Measurements from ENCODE around the gene ROBO4. TPM values are rescaled to one million over a fixed set of nuclear protein-coding genes. Genes with fewer than 3 reads are reported as not detected.

Gene ROBO4
- total and polyA plus RNA-seq, 4 donors, result 27.3 to 52.1 (median 41.9) TPM

GRCh38 chr11:124934862-124935547 is 37.3 kb upstream of the ROBO4 start:
- Histone ChIP-seq H3K9me3 (ENCODE audit: control insufficient read depth in 4 of 4, insufficient read depth in 3 of 4, low read length in 3 of 4) (no peaks in the 10 kb centered on the region), H3K4me1 (ENCODE audit: control insufficient read depth in 5 of 5, insufficient read depth in 5 of 5, low read length in 5 of 5) (peaks cover 0 to 7% (median 2%) of the 10 kb centered on the region in 5 donors), H3K9ac (ENCODE audit: insufficient read depth in 1 of 2, low read length in 2 of 2) (no peak overlapping the region), H3K36me3 (ENCODE audit: control insufficient read depth in 4 of 4, insufficient read depth in 4 of 4, low read length in 4 of 4) (no peaks in the 10 kb centered on the region), H3K27ac (ENCODE audit: low read depth in 1 of 2, low read length in 1 of 2) (no peak overlapping the region), H3K4me3 (no peak overlapping the region), H3K27me3 (ENCODE audit: control insufficient read depth in 3 of 3, insufficient read depth in 3 of 3, low read length in 2 of 3) (peaks cover 0 to 4% (median 0%) of the 10 kb centered on the region in 3 donors)
- TF ChIP-seq CTCF (IDR thresholded peaks at IDR 0.05; ENCODE audit: control extremely low read depth, extremely low read depth), result no peak
- 69 to 81% methylated on average over 4 of the region's 4 CpGs for WGBS, 2 donors
- DNase-seq (no peak), ATAC-seq (ENCODE audit: insufficient read depth, low FRiP score) (peak; percentile 19)

GRCh38 chr11:124930799-124931198 is 33.1 kb upstream of the ROBO4 start:
- TF ChIP-seq CTCF (IDR thresholded peaks at IDR 0.05; ENCODE audit: control extremely low read depth, extremely low read depth), result no peak
- Histone ChIP-seq H3K9me3 (ENCODE audit: control insufficient read depth in 4 of 4, insufficient read depth in 3 of 4, low read length in 3 of 4) (no peaks in the 10 kb centered on the region), H3K27me3 (ENCODE audit: control insufficient read depth in 3 of 3, insufficient read depth in 3 of 3, low read length in 2 of 3) (peaks cover 0 to 2% (median 0%) of the 10 kb centered on the region in 3 donors), H3K4me1 (ENCODE audit: control insufficient read depth in 5 of 5, insufficient read depth in 5 of 5, low read length in 5 of 5) (peaks cover 0 to 7% (median 2%) of the 10 kb centered on the region in 5 donors), H3K36me3 (ENCODE audit: control insufficient read depth in 4 of 4, insufficient read depth in 4 of 4, low read length in 4 of 4) (no peaks in the 10 kb centered on the region), H3K27ac (ENCODE audit: low read depth in 1 of 2, low read length in 1 of 2) (no peak overlapping the region), H3K9ac (ENCODE audit: insufficient read depth in 1 of 2, low read length in 2 of 2) (no peak overlapping the region), H3K4me3 (no peak overlapping the region)
- DNase-seq (no peak), ATAC-seq (ENCODE audit: insufficient read depth, low FRiP score) (no peak)
- 71 to 80% methylated on average over 3 of the region's 3 CpGs for WGBS, 2 donors

- DNase-seq, result peak in 2 of 3 donors; percentile 44 to 62
- Histone ChIP-seq H3K4me3 (no peak overlapping the region), H3K9me3 (ENCODE audit: control insufficient read depth in 4 of 4, insufficient read depth in 3 of 4, low read length in 3 of 4) (no peaks in the 10 kb centered on the region), H3K27me3 (ENCODE audit: control insufficient read depth in 3 of 3, insufficient read depth in 3 of 3, low read length in 2 of 3) (peaks cover 0 to 2% (median 0%) of the 10 kb centered on the region in 3 donors), H3K36me3 (ENCODE audit: control insufficient read depth in 4 of 4, insufficient read depth in 4 of 4, low read length in 4 of 4) (no peaks in the 10 kb centered on the region), H3K4me1 (ENCODE audit: control insufficient read depth in 5 of 5, insufficient read depth in 5 of 5, low read length in 5 of 5) (no peaks in the 10 kb centered on the region), H3K9ac (ENCODE audit: insufficient read depth in 1 of 2, low read length in 2 of 2) (no peak overlapping the region), H3K27ac (ENCODE audit: low read depth in 1 of 2, low read length in 1 of 2) (no peak overlapping the region)
- no peak for TF ChIP-seq CTCF (IDR thresholded peaks at IDR 0.05; ENCODE audit: control extremely low read depth, extremely low read depth)
- WGBS, 2 donors, result 36 to 42% methylated on average over 4 of the region's 4 CpGs
- ATAC-seq (ENCODE audit: insufficient read depth, low FRiP score), result no peak
These were observed 31.4 kb upstream of the ROBO4 start for GRCh38 chr11:124928942-124929665.

Data from lung (tissue), 12 donors.